GM10847 (cell line): ENCODE data around the gene CLDN9.

ENCODE experiments used
- POLR2A ChIP-seq: IDR thresholded peaks from 2 replicates; pipeline ENCODE4 v1.6.1; 2011; ENCODE audit not compliant: insufficient read length; ENCODE audit errors: extremely low read depth

The CLDN9 gene

GRCh38 chr16:2971134-2971984 lies 41.4 kb upstream of the CLDN9 start:
- peak; percentile 14 for TF ChIP-seq POLR2A

- TF ChIP-seq POLR2A: no peak
These were observed 40.5 kb upstream of the CLDN9 start for GRCh38 chr16:2971985-2972784.

- no peak for TF ChIP-seq POLR2A
These were observed 39.6 kb upstream of the CLDN9 start for GRCh38 chr16:2973093-2973492.

GRCh38 chr16:2973605-2974318 lies 39.0 kb upstream of the CLDN9 start:
- no peak for TF ChIP-seq POLR2A

- no peak for TF ChIP-seq POLR2A
These were observed 38.2 kb upstream of the CLDN9 start for GRCh38 chr16:2974319-2975056.

GRCh38 chr16:2975161-2975795 lies 37.4 kb upstream of the CLDN9 start:
- TF ChIP-seq POLR2A: no peak

GRCh38 chr16:2976201-2976600 lies 36.5 kb upstream of the CLDN9 start:
- TF ChIP-seq POLR2A: no peak

- TF ChIP-seq POLR2A: no peak
These were observed 36.0 kb upstream of the CLDN9 start for GRCh38 chr16:2976673-2977072.

GRCh38 chr16:2977440-2977839 lies 35.3 kb upstream of the CLDN9 start:
- TF ChIP-seq POLR2A: no peak

- TF ChIP-seq POLR2A: no peak
These were observed 33.0 kb upstream of the CLDN9 start for GRCh38 chr16:2979669-2980226.

GRCh38 chr16:2980227-2981176 lies 32.2 kb upstream of the CLDN9 start, which contains the start of gene PKMYT1:
Gene PKMYT1, minus strand, starts transcription at chr16:2980446. Its CDS starts 789 bp downstream, at chr16:2979657.
- peak; percentile 95 for TF ChIP-seq POLR2A

GRCh38 chr16:2981177-2981898 lies 31.4 kb upstream of the CLDN9 start:
- TF ChIP-seq POLR2A: no peak
